ENCODE data around the gene MCUB.

GRCh38 chr4:109574931-109575804 is 15.1 kb downstream of the MCUB start:
- TF ChIP-seq TAF1 (IDR thresholded peaks at IDR 0.05; ENCODE audit: borderline replicate concordance, low read depth, low read length) = no peak
- no peak for TF ChIP-seq POLR2A (IDR thresholded peaks at IDR 0.05; ENCODE audit: low read depth, low read length)
